HG02938 (cell line): ENCODE data around the gene SSTR4.

Experiments used
- ATAC-seq: cut with Tn5 transposase; IDR thresholded peaks from one replicate; pipeline ENCODE4 v1.9.1; 2021; ENCODE audit warnings: mild to moderate bottlenecking, moderate library complexity; ENCODE audit not compliant: unreplicated experiment

Gene SSTR4

DNA sequence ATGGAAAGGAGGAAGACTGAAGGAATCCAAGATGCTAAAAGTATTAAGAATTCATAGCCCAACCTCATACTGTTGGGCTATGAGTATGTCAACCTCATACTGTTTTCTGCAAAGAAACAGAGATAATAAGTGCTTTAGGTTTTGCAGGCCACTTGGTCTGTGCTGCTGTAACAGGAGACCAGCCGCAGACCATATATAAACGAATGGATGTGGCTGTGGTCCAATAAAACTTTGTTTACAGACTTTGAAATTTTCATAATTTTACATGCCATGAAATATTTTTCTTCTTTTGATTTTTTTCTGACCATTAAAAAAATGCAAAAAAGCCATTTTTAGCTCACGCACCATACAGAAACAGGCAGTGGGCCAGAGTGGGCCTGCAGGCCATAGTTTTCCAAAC lies 28.1 kb downstream of the SSTR4 start:
- ATAC-seq, result no peak

DNA sequence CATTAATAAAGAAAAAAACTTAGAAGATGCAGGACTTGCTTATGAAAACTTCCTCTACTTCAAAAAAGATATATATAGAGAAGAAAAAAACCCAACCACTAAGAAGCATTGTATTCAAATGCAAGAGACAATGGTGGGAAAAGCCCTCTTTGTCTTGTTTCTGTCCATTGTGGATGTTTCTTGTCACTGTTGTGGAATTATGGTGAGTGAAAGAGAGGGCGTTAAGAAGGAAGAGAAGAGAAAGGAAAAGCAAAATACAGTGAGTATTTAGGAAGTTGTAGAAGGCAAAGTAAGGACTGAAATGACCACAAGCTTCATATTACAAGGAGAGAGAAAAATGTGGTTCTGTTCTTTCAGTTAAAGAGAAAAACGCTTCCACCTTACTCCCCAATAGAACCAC lies 28.5 kb downstream of the SSTR4 start:
- no peak for ATAC-seq

DNA sequence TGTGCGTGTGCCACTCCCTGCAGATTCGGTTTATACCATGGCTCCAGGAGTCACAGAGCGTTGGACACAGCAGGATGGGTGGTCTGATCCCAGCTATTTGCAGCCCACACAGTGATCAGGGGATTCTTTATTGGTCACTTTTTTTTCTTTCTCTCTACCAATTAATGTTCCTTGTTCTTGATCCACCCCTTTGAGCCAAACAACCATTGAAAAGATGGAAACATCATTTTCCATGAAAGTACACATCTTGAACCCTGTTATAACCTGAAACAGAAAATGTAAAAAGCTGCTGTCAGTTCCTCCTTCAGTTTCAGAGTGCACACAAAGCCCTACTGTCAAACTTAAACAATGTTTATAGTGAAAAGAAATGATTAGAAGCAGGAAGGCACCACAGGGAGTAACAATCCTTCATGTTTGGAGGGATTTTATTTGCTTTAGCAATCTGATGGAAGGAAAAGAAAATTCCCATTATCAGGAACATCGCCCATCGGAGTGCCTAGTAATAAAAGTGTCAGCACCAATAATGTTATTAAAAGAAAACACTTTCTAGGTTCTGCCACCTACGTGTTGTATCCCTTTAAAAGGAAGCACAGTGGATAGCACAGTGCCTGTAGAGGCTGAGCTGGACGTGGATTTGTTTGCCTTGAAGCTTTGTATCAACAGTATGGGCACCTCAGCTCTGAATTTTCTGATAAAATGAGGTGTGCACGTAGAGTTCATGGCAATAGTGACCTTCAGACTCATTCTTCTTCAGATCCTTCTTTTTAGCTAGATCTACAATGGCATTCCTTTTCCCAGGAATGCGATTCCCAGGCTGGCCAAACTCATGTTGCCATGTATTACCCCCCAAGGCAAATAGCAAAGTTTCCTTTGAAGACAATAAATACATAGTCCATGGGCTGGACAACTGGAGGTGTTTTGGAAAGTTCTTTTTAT lies 30.4 kb downstream of the SSTR4 start:
- ATAC-seq, result no peak

DNA sequence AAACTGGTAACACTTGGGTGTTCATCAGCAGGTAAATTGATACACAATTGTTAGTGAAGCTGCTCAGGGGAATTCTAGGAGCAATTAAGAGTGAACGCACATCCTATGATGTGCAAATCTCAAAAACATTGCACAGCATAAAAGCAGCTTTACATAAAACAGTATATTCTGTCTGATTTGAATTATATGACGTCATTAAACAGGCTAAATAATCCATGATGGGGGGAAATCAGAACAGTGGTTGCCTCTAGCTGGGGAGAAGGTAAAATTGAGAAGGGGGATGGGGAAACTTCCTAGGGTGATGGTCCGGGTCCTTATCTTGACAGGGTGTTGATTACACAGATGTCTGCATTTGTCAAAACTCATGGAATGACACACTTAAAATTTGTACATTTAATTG lies 31.7 kb downstream of the SSTR4 start:
- no peak for ATAC-seq

DNA sequence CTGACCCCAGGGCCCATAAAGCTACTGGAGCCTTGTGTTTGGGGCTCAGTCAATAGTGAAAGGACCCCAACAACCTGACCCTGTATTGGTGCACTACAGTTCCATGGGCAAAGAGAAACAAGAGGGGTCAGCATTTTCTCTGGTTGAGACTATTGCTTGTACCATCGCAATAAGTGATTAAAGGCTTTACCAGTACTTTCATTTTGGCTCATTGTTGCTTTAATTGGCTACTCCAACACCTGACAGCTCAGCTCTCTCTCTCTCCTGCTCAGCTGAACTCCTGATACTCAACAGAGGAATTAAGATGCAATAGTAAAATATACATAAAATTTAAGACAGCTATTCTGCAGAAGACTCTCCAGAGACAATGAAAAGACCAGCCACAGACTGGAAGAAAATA lies 33.2 kb downstream of the SSTR4 start:
- ATAC-seq, result no peak

DNA sequence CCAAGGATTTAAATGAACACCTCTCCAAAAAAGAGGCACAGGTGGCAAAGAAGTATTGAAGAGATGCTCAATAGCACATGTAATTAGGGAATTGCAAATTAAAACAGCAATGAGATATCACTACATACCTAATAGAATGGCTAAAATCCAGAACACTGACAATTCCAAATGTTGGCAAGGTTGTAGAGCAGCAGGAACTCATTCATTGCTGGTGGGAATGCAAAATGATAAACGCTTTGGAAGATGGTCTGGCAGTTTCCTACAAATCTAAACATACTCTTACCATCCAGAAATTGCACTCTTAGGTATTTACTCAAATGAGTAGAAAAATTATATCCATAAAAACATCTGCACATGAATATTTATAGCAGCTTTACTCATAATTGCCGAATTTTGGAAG lies 34.0 kb downstream of the SSTR4 start:
- no peak for ATAC-seq

DNA sequence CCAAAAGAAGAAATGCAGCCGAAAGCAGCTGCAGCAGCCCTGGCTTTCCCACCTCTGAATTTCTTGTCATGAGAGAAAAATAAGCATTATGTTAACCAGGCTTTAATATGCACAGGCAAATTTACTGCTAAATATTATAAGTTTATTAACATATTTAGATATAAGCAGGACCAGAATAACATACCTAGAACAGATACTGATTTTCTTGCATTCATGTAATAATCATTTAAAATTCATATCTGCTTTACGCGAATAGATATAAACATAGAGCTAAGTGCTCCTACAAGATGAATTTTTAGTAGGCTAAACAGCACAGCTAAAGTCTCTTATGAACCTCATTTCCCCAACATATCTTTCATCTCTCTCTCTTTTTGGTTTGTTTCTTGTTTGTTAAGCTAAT lies 36.3 kb downstream of the SSTR4 start:
- ATAC-seq, result no peak

DNA sequence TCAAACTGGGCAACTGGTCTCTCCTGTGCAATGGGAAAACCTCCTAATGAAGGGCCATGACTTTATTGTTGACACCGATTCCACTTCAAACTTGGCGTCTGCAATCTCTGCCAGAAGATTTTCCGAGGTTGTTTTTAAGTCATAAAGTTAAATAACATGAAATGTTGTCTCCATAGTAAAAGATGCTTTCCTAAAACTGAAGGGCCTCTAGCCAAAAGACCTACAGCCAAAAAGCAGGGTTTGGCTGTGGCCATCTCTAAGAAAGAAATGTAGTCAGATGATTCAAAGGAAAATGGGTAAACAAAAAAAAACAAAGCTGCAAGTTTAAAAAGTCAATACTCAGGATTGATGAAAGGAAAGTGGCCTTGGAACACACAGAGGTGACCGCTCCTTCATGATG lies 36.9 kb downstream of the SSTR4 start:
- ATAC-seq, result no peak

DNA sequence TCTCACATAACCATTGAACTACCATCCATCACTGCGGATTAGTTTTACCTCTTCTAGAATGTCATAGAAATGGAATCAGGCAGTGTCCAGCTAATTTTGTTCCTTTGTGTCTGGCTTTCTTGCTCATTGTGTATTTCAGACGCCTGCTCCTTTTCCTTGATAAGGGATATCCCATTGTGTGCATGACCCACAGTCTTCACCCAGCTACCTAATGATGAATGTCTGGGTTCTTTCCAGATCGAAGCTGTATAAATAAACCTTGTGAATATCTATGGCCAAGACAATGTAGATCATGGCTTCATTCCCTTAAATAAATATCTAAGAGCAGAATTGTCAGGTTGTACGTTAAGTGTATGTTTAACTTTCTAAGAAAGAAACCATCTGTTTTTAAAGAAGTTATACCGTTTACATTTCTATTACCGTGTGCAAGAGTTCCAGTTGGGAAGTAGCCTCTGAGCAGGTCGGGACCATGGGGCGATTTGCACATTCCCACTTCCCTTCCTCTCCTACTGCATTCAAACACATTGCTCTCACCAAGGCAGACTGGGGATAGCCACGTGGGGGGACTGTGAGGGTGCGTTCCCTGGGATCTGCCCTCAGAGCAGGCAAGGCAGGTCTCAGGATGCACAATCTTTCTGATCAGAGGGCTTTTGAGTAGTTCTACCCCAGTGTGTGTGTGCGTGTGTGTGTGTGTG lies 37.9 kb downstream of the SSTR4 start:
- no peak for ATAC-seq

DNA sequence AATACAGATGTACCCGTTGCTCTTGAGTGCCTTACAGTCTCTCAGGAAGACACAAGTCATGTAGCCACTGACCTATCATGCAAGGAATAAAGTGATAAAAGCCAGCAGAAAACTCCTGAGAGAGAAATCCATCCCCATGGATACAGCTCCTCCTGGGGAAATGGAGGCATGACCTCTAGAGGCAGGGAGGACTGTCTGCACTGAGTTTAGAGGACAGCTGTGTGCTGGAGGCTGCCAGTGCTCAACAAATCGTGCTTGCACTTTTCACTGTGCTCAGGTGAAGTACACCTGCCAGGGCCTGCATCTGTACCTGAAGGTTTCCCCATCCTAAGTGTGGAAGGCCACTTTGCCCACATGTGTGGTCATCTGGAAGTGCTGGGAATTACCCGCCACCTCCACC lies 38.9 kb downstream of the SSTR4 start:
- no peak for ATAC-seq

DNA sequence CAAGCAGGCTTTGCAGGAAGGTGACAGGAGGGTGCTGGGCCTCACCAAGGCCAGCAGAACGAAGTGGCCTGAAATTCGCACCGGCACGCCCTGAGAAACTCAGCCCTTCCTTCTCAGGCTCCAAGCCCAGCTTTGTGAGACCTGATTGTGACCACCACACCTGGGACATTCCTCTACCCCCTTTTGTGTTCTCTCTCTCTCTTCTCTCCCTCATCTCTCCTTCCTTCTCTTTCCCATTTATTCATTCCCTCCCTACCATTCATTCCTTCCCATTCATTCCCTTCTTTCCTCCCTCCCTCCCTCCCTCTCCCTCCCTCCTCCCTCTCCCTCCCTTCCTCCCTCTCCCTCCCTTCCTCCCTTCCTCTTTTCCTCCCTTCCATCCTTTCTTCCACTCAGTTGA lies 42.2 kb downstream of the SSTR4 start:
- ATAC-seq, result no peak

DNA sequence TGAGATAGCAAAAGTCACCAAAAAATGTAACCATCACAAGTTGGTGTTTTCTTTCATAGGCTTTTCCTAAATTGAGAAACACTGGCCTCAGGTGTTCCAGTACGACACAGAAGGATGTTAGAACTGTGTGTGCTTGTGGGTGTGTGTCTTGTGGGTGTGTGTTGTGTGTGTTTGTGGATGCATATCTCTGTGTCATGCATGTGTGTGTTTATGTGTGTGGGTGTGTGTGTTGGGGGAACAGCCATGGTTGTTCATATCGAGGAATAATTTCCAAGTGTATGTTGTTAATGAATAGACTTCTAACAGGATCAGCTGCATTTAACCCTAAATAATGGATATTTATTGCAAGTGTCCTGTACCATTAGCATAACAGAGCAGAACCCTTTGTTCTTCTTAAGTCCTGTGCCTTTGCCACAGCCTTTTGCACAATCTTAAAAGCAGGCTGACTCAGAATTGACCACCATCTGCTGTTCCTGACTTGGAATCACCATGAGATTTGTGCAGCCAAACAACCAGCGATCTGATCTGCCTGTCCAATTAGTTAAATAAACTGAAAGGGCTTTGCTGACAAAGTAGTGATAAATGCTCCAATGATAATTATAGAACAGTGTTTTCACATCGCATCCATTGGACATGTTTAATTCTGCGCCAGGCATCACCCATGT lies 43.4 kb downstream of the SSTR4 start:
- ATAC-seq, result no peak

DNA sequence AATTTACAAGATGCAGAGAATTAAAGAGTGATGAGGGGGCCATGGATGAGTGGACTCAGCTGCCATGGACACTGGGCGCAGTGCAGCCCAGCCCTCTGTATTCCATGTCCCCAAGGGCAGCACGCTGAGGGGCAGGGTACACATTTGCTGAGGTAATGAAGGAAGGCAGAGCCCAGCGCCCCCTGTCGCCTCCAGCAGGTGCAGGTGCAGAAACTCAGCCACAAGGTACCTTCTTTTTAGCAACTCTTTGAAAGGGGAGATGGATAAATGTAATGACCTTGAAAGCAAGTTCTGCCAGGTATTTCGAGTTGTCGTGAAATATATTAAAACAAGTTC lies 43.9 kb downstream of the SSTR4 start:
- no peak for ATAC-seq

DNA sequence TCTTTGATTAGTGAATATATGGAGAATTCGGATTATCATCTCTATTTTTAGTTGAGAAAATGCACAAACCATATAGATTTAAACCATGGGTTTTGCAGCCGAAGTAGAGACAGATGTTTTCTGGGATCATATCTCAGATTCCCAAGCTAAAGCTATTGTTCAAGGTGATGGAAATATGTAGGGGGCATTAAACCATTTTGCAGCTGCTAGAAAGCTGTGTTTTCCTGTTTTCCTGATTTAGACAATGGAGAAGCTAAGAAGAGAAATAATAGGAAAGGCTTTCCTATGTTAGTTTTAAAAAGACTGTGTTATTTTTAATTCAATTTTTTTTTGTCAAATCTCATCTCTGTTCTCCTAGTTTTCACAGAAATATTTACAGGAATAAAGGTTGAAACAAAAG lies 44.8 kb downstream of the SSTR4 start:
- ATAC-seq, result no peak

DNA sequence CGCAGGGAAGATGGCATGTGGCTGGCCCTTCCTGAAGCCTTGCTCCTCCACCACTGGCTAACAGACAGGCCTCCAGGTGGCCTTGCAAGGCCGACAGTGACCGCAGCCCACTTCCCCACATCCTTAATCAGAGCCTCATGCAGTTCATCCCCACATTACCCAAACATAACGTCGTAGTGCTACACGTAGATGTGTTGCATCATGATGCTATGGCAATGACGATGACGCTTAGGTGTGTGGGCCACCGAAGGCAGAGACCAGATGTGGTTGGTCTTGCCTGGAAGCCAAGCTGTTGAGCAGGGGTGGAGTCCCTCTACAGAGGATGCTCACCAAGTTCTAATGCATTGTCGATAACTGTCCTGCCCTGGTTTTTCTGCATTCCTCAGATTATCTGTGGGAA lies 45.4 kb downstream of the SSTR4 start:
- no peak for ATAC-seq

DNA sequence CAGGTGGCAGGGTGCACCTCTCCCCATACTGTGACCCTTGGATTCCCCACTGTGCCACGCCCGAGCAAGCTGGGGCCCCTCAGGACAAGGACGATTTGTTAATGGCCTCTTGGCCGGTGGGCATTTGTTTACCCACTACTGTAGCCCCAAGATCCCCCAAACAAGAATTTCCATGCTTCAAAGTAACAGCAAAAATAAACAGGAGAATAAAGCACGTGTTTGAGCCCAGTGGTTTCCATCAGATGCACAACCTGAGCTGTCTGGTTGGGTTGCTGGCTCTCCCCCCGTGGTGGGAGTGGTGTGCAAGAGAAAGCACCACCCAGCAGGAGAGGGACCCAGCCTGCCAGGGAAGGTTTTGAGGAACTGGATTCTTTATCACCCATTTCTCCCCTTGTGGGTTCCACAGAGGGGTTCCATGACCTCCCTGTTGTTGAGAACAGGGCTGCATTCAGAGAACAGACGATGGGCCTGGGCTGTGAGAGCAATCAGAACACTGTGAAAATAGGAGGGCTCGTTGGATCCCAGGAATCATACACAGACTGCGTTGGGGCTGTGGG lies 46.2 kb downstream of the SSTR4 start:
- no peak for ATAC-seq

DNA sequence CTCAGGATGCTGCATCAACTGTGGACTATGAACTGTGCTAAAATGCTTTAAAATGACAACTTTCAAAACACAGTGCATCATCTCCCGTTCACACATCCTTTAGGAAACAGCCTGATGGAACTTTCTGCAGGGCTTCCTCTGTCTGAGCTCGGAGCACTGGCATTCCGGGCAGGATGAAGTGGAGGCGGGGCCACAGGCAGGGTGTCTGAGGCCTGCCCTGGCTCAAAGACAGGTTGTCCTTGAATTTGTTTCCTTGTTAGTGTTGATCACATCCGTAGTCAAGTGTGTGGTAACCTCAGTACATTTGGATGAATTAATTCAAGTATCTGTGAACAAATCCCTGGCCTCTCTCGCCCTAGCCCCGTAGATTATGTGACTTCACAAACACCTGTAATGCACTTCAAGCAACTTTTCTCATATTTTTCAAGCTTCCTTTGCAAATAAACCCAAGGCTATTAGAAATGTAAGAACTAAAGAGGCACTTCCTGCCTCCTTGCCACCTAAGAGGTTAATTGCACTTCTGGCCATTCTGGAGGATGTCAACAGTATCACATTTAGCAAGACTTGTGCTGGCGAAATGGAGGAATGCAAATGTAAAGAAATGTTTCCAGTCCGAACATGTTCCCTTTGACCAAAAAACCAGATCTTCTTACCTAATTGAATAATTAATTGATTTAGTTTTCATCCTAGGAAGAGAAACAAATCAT lies 47.9 kb downstream of the SSTR4 start:
- no peak for ATAC-seq

DNA sequence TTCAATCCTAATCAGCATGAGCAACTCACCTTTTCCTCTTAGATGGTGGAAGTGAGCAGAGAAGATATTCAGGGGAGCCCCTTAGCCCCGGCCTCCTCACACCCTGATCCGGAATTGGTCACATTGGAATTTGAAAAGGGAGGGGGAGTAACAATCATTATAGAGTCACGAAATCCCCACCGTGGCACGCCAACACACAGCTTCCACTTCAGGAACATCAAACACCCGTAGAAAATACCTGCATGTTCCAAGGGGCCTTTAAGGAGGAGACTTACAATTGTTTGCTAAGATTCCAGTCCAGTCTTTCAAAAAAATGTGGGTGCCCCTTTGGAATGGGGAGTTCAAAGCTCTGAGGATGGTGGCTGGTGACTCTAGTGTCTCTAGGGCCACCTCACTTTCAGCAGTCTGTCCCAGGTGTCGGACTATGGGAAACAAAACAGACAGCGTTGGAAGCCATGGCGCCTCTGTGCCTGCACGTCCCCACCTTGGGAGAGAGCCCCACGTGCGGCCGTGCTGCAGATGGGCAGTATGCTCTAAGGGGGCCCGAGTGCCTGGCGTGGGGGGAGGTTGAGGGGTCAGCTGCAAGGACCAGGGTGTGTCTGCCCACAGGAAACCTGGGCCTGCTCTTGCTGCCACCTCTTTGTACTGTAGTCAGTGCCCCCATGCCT lies 48.6 kb downstream of the SSTR4 start:
- no peak for ATAC-seq

DNA sequence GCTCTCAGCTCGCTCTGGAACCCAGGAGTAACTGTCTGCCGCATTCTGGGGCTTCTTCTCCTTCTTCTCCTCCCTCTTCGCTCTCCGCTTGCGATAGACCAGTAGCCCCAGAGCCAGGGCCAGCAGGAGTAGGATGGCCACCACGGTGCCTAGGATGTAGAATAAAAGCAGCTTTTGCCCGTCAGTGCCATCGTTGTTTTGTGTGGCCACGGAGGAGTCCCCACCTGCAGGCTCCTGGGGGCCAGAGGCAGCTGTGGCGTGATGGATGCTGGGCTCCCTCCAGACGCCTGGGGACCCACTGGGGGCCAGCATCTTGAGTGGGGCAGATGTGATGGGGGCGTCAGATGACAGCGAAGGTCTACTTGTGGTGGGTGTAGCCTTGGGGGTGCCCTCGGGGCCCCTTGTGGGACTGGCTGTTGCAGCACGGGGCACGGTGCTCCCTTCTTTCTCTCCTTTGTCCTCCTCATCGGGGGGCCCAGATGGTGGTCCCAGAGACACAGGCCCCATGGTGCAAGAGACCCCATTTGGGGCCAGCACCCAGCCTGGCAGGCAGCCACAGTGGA lies 49.3 kb downstream of the SSTR4 start:
- no peak for ATAC-seq

DNA sequence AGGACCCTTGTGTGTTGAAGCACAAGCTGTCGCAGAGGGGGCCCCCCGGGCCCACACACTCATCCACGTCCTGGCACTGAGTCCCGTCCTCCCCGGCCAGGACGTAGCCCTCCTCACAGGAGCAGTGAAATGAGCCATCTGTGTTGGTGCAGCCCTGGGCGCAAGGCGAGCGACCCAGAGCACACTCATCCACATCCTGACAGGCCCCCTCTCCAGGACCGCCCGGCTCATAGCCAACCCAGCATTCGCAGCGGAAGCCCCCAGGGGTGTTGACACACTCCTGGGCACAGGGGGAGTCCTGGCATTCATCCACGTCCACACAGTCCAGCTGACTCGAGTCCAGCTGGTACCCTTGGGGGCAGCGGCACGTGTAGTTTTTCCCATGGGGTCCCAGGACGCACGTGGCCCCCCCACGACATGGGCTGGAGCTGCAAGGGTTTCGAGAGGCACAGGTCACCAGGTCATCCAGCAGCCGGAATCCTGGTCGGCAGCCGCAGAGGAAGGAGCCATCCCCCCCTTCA lies 49.8 kb downstream of the SSTR4 start:
- no peak for ATAC-seq
